AML-193 (cell line): ENCODE measurements around the gene TFAM.
A peak's percentile ranks its signal among the peaks of the same experiment; 100 is the strongest.
"Not testable (repeated sequence)": the region's sequence is repeated elsewhere in the genome, so short reads cannot be mapped to it uniquely, and the experiment has no call there.

ENCODE experiments used
- DNase-seq, 2 experiments: peaks; one replicate each; lab custom pipeline; 2025; lab: John Stamatoyannopoulos, UW

The TFAM gene

DNA sequence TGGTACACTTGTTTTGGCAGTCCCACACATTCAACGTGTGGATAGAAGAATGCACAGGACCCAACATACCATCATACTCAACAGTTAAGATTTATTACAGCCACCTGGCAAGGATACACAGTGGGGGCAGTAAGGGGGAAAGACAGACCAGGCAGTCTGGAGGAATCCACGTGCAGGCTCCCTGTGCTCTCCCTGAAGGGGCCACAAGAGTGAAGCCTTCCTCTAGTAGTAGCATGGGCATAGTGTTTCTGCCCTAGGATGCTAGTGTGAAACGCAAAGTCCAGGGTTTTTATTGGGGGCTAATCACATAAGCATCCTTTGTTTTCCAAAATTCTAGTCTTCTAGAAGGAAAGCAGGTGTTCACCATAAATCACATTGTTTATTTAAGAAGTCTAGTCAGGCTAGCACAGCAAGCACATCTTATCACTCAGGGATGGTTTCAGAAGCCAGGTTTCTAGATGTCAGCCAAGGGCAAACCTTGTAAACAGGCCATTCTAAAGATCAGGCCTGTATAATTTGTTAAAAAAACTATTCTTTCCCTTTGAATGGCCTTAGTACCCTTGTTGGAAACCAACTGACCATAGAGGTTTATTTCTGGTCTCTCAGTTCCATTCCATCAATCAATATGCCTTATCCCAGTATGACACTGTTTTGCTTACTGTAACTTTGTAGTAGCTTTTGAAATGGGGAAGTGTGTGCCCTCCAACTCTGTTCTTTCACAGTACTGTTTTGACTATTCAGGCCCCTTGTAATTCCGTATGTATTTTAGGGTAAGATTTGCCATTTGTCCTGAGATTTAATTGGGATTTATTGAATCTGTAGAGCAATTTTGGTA, 12.4 kb upstream of the TFAM start:
- no peak for DNase-seq

GRCh38 chr10:58373442-58373827, 11.8 kb upstream of the TFAM start:
- DNase-seq: no peak

- no peak for DNase-seq
Measured at GRCh38 chr10:58382489-58382995, 2.7 kb upstream of the TFAM start.

GRCh38 chr10:58384095-58384494, 1.1 kb upstream of the TFAM start:
- DNase-seq: peak; percentile 96

GRCh38 chr10:58384544-58384998, 639 bp upstream of the TFAM start:
- DNase-seq: no peak

DNA sequence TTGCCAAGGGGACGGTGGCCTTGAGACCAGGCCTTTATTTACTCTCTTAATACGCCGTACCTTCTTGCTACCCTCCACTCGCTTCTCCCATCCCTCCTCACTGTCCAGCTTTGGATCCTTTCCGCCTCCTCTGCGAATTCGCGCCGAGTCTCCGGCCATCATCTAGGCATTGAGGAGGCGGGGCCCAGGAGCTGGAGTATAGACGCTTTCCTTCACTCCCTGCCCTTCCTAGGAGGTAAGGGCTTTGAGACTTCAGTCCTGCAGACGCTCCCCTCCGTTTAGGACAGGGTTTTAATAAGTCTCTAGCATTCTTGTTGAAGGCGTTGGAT, 538 bp downstream of the TFAM start:
- no peak for DNase-seq

- no peak for DNase-seq
Measured at GRCh38 chr10:58389024-58389423, 3.8 kb downstream of the TFAM start.

GRCh38 chr10:58393317-58393716, 8.1 kb downstream of the TFAM start:
- DNase-seq: no peak

- no peak for DNase-seq
Measured at GRCh38 chr10:58394471-58394870, 9.3 kb downstream of the TFAM start.

- no peak for DNase-seq
Measured at GRCh38 chr10:58396057-58396456, 10.8 kb downstream of the TFAM start.

GRCh38 chr10:58397830-58398229, 12.6 kb downstream of the TFAM start:
- DNase-seq: no peak

DNA sequence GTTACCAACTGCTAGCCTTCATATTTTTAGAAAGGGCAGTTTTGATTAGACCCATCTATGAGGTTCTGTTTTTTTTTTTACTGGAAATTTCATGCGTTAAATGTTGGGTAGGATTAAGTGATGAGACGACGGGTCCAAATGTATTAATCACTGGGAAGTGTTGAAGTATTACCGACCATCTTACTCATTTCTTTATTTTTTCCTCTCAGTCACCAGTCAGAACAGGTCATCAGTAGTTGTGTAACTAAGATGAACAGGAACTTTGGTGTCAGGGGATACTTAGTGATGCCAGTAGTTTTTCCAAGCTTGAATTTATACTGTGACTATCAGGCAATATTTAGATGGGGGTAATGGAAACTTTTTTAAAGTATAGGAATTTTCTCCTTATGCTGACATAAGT, 14.2 kb downstream of the TFAM start:
- no peak for DNase-seq

GRCh38 chr10:58400609-58401008, 15.4 kb downstream of the TFAM start:
- DNase-seq: no peak

DNA sequence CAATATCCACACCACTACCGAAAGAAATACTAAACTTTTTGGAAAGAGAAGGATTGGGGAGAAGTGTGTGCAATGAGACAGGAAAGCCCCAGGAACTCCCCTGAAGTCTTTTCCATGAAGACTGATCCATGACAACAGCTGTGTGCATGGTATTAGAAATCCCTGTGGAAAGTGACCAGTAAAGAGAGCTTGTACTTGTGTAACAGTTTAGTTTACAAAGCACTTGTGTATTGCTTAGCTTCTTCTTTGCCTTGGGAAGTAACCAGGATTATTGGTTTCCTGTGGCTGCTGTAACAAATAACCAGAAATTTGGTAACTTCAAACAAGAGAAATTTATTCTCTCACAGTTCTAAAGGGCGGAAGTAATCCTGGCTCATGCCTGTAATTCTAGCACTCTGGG, 18.8 kb downstream of the TFAM start:
- no peak for DNase-seq

GRCh38 chr10:58409956-58410610, 24.9 kb downstream of the TFAM start:
- no peak for DNase-seq

GRCh38 chr10:58412502-58412961, 27.3 kb downstream of the TFAM start:
- no peak for DNase-seq

- DNase-seq: no peak
Measured at GRCh38 chr10:58414270-58415041, 29.2 kb downstream of the TFAM start.

- DNase-seq: no peak
Measured at GRCh38 chr10:58415757-58416156, 30.5 kb downstream of the TFAM start.

DNA sequence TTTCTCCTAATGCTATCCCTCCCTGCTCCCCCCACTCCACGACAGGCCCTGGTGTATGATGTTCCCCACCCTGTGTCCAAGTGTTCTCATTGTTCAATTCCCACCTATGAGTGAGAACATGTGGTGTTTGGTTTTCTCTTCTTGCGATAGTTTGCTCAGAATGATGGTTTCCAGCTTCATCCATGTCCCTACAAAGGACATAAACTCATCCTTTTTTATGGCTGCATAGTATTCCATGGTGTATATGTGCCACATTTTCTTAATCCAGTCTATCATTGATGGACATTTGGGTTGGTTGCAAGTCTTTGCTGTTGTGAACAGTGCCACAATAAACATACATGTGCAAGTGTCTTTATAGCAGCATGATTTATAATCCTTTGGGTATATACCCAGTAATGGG, 32.7 kb downstream of the TFAM start:
- DNase-seq: not testable (repeated sequence)

DNA sequence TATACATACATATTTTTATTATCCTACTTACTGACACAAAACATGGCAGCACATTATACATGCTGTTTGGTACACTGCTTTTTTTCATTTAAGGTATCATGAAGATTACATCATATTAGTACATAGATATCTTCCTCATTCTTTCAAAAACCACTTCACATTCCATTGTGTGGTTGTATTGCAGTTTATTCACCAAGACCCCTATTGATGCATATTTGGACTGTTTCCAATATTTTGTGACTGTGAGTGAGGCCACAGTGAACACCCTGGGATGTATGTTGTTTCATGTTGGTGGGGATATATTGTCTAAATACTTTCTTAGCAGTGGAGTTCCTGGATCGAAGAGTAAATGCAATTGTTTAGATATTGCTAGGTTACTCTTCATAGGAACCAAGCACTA, 39.0 kb downstream of the TFAM start:
- DNase-seq: no peak

DNA sequence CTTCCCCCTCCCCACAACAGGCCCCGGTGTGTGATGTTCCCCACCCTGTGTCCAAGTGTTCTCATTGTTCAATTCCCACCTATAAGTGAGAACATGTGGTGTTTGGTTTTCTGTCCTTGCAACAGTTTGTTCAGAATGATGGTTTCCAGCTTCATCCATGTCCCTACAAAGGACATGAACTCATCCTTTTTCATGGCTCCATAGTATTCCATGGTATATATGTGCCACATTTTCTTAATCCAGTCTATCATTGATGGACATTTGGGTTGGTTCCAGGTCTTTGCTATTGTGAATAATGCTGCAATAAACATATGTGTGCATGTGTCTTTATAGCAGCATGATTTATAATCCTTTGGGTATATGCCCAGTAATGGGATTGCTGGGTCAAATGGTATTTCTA, 43.2 kb downstream of the TFAM start:
- not testable (repeated sequence) for DNase-seq

DNA sequence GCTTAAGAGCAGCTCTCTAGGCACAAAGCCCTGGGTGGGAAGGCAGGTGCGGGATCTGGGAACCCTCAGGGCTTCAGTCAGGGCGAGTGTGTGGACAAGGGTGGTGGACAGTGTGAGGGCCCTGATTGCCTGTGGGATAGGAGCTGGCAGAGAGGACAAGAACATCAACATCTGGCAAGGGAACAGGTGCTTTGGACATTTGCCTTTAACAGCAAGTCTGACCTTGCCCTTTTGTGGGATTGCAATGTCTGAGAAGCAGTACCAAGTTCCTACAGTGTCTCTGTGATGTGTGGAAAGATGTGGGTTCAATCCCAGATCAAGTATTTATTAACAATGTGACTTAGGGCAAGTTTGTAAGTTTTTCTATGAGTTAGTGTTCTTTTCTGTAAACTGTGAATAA, 46.7 kb downstream of the TFAM start:
- DNase-seq: no peak

- DNase-seq: no peak
Measured at GRCh38 chr10:58433066-58433465, 47.9 kb downstream of the TFAM start.
